Tibial artery (tissue), 4 donors: Measurements from ENCODE around the gene CELSR1.

Experiments used
- DNase-seq, 2 donors: peaks; one replicate each; pipeline ENCODE4 v3.0.0-alpha.2; 2019
- H3K27ac ChIP-seq, 2 donors: fragments of 200-600 bp; sonication (generic) in 1 of 2; 1 replicate in 1 of 2; 2 replicates in 1 of 2; pipeline ENCODE4 v1.5.1; 2018 to 2019; ENCODE audit warnings: mild to moderate bottlenecking in 1 of 2
- H3K27me3 ChIP-seq, 2 donors: fragments of 200-600 bp; sonication (generic) in 1 of 2; one replicate each; pipeline versions ENCODE4 v1.5.1 to v1.6.0; 2016 to 2019
- H3K36me3 ChIP-seq, 3 donors: fragments of 200-600 bp; sonication (generic) in 2 of 3; one replicate each; pipeline ENCODE4 v1.5.1; 2016 to 2019; ENCODE audit warnings: mild to moderate bottlenecking in 2 of 3
- H3K4me1 ChIP-seq, 4 donors: fragments of 200-600 bp; sonication (generic) in 2 of 4; 1 replicate in 3 of 4; 2 replicates in 1 of 4; pipeline ENCODE4 v1.5.1; 2016 to 2019
- H3K4me3 ChIP-seq, 2 donors: fragments of 200-600 bp; sonication (generic) in 1 of 2; 1 replicate in 1 of 2; 2 replicates in 1 of 2; pipeline ENCODE4 v1.5.1; 2018 to 2019; ENCODE audit warnings: mild to moderate bottlenecking in 2 of 2
- H3K9me3 ChIP-seq, 3 donors: fragments of 200-600 bp; sonication (generic) in 1 of 3; one replicate each; pipeline ENCODE4 v1.5.1; 2016 to 2019
- CTCF ChIP-seq, 2 experiments: fragments of 200-600 bp in 1 of 2; fragments of 450-650 bp in 1 of 2; IDR thresholded peaks; one replicate each; pipeline ENCODE4 v1.5.1; 2017 to 2019; ENCODE audit warnings: antibody characterized with exemption in 2 of 2, mild to moderate bottlenecking in 1 of 2, moderate library complexity in 1 of 2
- intact Hi-C: fragments of 100-400 bp; cut with DNase I; formaldehyde crosslinking; loops from one replicate; pipeline ENCODE4 v1.15.0; 2023; ENCODE audit warnings: low total_unique reads

Gene CELSR1

GRCh38 chr22:46569055-46569847 lies 31.8 kb upstream of the CELSR1 start:
- Histone ChIP-seq H3K27ac (no peak overlapping the region), H3K27me3 (no peaks in the 10 kb centered on the region), H3K4me3 (no peak overlapping the region), H3K4me1 (peaks cover 0 to under 1% (median 0%) of the 10 kb centered on the region in 4 donors), H3K9me3 (peaks cover 0 to 6% (median 0%) of the 10 kb centered on the region in 3 donors), H3K36me3 (no peaks in the 10 kb centered on the region)
- no peak for DNase-seq
- no peak for TF ChIP-seq CTCF (IDR thresholded peaks at IDR 0.05)
- intact Hi-C loops: no loop called here

GRCh38 chr22:46568102-46568809 lies 30.8 kb upstream of the CELSR1 start:
- DNase-seq: no peak
- no peak overlapping the region for H3K4me3 ChIP-seq
- intact Hi-C loops: no loop called here
- H3K27me3 ChIP-seq: no peaks in the 10 kb centered on the region
- H3K4me1 ChIP-seq: peaks cover 0 to 10% (median 7%) of the 10 kb centered on the region in 4 donors
- no peak overlapping the region for H3K27ac ChIP-seq
- peaks cover 0 to 6% (median 0%) of the 10 kb centered on the region in 3 donors for H3K9me3 ChIP-seq
- no peak for TF ChIP-seq CTCF (IDR thresholded peaks at IDR 0.05)
- H3K36me3 ChIP-seq: no peaks in the 10 kb centered on the region

- intact Hi-C loops: no loop called here
- no peak overlapping the region for H3K27ac ChIP-seq
- H3K36me3 ChIP-seq: no peaks in the 10 kb centered on the region
- no peak overlapping the region for H3K4me3 ChIP-seq
- H3K27me3 ChIP-seq: no peaks in the 10 kb centered on the region
- no peak for DNase-seq
- H3K9me3 ChIP-seq: peaks cover 0 to 6% (median 0%) of the 10 kb centered on the region in 3 donors
- peaks cover 0 to 12% (median 7%) of the 10 kb centered on the region in 4 donors for H3K4me1 ChIP-seq
- no peak for TF ChIP-seq CTCF (IDR thresholded peaks at IDR 0.05)
These were observed 30.1 kb upstream of the CELSR1 start for GRCh38 chr22:46567471-46567870.

GRCh38 chr22:46564084-46564714 lies 26.8 kb upstream of the CELSR1 start:
- Histone ChIP-seq H3K27me3 (peaks cover 0 to 7% of the 10 kb centered on the region in 2 donors), H3K27ac (no peak overlapping the region), H3K9me3 (no peaks in the 10 kb centered on the region), H3K4me3 (no peak overlapping the region), H3K4me1 (peaks cover 0 to 12% (median 7%) of the 10 kb centered on the region in 4 donors), H3K36me3 (no peaks in the 10 kb centered on the region)
- no peak for TF ChIP-seq CTCF (IDR thresholded peaks at IDR 0.05)
- intact Hi-C loops: no loop called here
- DNase-seq: no peak

- DNase-seq: peak; percentile 66 to 81
- peak; percentile 60 to 63 for TF ChIP-seq CTCF (IDR thresholded peaks at IDR 0.05)
- Histone ChIP-seq H3K9me3 (no peaks in the 10 kb centered on the region), H3K4me1 (peaks cover 0 to 12% (median 7%) of the 10 kb centered on the region in 4 donors), H3K27ac (no peak overlapping the region), H3K36me3 (no peaks in the 10 kb centered on the region), H3K4me3 (no peak overlapping the region), H3K27me3 (peaks cover 0 to 7% of the 10 kb centered on the region in 2 donors)
- intact Hi-C loops: no loop called here
These were observed 26.1 kb upstream of the CELSR1 start for GRCh38 chr22:46563381-46564083.
